ENCODE data around the gene TRH. TPM values are rescaled to one million over a fixed set of nuclear protein-coding genes. Genes with fewer than 3 reads are reported as not detected.
A peak's percentile ranks its signal among the peaks of the same experiment; 100 is the strongest.
"Not testable (repeated sequence)": the region's sequence is repeated elsewhere in the genome, so short reads cannot be mapped to it uniquely, and the experiment has no call there.

TRH gene
- total RNA-seq, 1 donor from 2014 or later = not detected

- DNase-seq (ENCODE audit: low spot score) = no peak
These were observed 8.6 kb upstream of the TRH start for GRCh38 chr3:129965937-129966336.

DNA sequence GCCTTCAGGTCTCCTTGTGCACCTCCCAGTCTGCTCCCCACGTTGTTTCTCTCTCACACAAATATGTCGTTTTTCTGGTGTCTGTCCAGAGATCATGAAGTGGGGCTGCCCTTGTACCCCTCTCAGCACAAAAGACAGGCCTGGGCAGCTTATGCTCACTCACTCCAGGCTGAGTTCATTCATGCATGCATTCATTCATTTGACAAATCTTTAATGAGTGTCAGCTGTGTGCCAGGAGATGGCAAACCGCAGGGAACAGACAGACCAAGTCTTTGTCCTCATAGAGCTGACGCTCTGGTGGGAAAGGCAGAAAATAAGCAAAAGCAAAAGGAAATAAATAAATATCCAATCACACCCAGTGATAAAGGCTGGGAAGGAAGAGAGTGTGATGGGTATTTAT lies 7.6 kb upstream of the TRH start:
- no peak for DNase-seq (ENCODE audit: low spot score)

GRCh38 chr3:129967761-129968160 lies 6.8 kb upstream of the TRH start:
- no peak for DNase-seq (ENCODE audit: low spot score)

DNA sequence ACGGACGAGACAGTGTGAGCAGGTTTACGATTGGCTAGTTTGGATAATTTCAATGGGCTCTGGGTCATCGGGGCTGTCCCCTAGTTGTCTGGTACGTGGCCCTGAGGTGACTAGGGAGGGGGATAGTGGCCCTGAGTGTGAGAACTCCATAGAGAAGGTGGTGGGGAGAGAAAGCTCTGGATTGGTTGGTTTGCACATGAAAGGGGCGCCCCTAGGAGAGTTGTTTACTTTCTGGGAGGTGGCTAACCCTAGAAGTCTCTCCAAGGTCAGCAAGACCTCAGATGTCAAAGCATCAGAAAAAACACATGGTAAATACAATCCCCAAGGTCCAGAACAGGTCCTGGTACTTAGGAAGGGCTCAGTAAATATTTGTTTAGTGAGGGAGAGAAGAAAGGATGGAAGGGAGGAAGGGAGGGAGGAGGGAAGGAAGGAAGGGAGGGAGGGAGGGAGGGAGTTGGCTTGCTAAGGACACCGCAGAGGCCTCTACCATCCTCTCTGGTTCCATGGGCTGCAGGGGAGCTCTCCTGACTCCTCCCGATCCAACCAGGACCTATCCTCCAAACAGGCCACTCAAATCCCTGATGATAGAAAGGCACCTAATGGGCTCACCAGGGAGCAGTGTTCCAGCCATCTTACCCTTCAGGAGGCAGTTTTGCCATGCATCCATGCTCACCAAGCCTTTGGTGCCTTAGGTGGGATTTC lies 3.0 kb upstream of the TRH start:
- no peak for DNase-seq (ENCODE audit: low spot score)

DNA sequence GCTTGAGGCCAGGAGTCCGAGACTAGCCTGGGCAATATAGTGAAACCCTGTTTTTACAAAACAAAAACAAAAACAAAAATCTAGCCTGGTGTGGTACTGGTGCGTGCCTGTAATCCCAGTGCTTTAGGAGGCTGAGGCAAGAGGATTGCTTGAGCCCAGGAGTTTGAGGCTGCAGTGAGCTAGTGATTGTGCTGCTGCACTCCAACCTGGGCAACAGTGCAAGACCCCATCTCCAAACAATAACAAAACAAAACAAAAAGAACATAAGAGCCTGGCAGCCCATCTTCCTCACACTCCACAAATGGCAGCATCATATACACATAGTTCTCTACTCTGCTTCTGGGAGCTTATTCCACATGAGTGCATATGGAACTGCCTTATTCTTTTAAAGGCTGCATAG lies 2.2 kb upstream of the TRH start:
- no peak for DNase-seq (ENCODE audit: low spot score)

DNA sequence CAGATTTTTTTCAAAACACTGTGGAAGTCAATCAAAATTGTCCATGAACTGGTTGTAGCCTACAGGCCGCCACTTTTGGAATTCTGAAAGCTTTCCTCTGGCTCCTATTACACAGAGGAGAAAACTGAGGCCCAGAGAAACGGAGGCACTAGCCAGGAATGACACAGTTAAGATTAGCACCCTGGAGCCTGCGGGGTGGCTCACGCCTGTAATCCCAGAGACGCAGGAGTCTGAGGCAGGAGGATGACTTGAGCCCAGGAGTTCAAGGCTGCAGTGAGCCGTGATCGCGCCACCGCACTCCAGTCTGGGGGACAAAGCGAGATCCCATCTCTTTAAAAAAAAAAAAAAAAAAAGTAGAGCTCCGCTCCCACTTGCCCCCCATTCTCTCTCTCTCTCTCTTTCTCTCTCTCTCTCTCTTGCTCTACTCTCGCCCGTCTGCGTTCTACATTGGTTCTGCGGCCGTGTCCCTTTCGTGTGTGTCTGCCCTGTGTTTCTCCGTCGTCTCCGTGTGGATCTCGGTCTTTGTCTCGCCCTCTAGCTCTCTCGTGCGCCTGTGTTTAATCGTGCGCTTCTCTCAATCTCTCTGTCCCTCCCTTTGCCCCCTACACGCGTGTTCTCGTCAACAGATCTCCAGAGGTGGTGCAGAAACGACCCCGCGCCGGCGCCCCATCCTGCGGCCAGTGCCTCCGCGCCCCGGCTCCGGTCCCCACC lies 512 bp upstream of the TRH start:
- DNase-seq (ENCODE audit: low spot score) = no peak

DNA sequence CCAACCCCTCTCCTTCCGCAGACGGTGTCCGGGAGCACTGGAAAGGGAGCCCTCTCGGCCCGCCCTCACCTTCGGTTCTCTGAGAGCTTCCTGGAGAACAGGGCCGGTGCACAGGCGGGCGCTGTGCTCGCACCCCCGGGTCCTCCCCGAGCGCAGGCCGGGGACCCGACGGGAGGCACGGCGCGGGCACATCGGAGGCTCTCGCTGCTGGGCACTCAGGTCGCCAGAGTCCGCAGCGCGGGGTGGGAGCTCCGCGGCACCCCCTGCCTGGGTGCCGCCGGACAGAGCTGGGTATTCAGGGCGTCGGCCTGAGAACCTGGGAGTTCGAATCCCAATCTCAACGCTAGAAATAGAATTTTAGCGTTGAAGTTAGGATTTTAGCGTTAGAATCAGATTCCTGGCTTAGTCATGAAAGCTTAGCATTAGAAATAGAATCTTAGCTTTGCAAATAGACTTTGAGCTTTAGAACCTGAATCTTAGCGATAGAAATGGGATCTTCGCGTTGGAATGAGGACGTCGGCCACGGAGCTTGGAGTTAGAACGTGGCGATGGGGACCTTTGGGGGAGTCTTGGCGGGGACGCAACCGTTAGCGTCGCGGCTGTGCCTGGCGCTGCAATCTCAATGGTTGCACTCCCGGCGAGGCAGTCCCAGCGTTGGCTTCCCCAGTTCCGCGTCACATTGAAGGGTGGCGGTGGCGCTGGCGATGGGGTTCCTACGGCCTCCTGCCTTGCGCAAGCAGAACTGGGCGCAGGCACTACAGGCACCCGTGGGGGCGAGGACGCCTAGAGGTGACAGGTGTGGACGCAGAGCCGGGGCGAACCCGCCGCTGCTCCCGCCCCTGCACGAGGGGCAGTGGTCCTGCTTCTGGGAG lies 549 bp downstream of the TRH start:
- no peak for DNase-seq (ENCODE audit: low spot score)

DNA sequence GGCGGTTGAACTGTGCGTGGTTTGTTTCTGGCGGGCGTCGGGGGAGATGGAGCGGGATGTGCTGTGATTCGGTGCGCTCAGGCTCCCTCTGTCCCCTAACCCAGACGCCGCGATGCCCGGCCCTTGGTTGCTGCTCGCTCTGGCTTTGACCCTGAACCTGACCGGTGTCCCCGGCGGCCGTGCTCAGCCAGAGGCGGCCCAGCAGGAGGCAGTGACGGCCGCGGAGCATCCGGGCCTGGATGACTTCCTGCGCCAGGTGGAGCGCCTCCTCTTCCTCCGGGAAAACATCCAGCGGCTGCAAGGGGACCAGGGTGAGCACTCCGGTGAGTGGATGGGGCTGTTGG lies 1.2 kb downstream of the TRH start:
- no peak for DNase-seq (ENCODE audit: low spot score)

DNA sequence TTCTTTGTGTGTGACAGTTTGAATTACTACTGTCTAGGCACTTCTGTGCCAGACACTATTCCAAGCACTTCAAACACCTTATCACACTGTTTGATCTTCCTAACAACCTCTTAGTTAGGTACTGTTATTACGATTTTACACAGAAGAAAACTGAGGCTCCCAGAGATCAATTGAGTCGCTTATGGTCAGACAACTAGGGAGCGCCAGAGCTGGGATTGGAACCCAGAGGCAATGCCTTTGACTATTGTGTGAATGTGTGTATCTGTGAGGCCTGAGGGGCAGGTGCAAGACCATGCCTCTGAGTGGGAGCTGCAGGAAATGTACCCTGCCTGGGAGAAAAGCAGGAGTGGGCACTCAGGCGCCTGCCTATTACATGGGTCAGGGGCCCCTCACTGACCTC lies 1.8 kb downstream of the TRH start:
- no peak for DNase-seq (ENCODE audit: low spot score)

- no peak for DNase-seq (ENCODE audit: low spot score)
These were observed 3.6 kb downstream of the TRH start for GRCh38 chr3:129978123-129978522.

DNA sequence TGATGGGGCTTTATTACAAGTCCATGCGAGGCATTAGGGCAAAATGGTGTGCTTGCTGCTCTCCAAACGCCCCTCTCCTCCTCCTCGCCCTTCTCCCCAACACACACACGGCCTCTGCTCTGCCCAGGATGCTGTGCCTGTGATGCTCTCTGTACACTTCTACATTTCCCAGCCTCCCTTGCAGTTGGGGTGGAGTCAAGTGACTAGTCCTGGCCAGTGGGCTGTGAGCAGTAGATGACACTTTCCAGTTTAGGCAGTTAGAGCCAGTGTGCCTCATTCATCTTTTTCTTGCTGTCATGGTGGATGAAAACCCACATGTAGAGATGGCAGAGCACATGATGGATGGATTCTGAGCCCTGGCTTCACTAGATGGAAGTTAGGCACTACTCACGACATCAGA lies 5.4 kb downstream of the TRH start:
- no peak for DNase-seq (ENCODE audit: low spot score)

DNA sequence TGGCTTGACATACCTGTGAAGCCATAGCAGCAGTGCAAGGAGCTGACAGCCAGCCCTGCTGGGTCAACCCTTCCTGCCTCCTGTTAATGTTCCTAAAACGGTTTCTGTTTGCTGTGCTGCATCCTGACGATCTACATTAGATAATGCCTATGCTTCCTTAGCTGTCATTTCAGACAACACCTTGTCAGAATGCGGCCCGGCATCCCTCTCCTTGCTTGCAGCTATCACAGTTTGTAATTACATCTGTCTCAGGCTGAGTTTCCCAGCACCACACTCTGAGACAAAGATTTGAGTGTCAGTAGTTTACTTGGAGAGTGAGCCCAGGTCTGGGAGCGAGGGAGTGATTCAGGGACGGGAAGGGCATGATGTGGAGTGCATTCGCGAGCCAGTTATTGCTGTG lies 9.0 kb downstream of the TRH start:
- DNase-seq (ENCODE audit: low spot score) = no peak

GRCh38 chr3:129984125-129984524 lies 9.6 kb downstream of the TRH start:
- DNase-seq (ENCODE audit: low spot score) = no peak

- no peak for DNase-seq (ENCODE audit: low spot score)
These were observed 10.6 kb downstream of the TRH start for GRCh38 chr3:129985113-129985512.

- DNase-seq (ENCODE audit: low spot score) = no peak
These were observed 13.9 kb downstream of the TRH start for GRCh38 chr3:129988429-129988828.

DNA sequence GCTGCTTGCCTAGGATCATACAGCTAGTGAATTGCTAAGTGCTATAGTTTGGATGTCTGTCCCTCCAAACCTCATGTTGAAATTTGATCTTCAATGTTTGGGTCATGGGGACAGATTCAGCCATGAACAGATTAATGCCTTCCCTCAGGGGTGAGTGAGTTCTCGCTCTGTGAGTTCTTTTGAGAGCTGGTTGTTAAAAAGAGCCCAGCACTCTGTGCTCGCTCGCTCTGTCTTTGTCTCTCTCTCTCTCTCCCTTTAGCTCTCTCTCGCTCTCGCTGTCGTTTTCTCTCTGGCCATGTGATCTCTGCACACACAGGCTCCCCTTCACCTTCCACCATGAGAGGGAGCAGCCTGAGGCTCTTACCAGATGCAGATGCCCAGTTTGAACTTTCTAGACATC lies 14.9 kb downstream of the TRH start:
- DNase-seq (ENCODE audit: low spot score) = no peak

DNA sequence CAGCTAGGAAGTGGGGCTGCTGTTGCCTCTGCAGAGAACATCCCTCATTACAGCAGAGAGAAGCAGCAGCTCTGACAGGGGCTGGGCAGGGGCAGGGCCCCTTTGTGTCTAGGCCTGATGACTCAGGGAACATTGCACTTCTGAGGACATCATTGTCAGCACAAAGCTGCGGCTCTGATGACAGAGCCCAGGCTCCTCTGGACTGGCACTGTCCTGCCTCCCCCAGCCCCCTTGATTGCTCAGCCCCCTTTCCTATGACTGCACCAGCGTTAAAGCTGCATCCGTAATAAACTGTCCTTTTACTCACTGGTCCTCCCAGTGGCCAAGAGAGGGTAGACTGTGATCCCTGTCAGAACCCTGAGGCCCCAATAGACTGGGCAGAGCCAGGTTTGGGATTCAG lies 18.3 kb downstream of the TRH start:
- no peak for DNase-seq (ENCODE audit: low spot score)

DNA sequence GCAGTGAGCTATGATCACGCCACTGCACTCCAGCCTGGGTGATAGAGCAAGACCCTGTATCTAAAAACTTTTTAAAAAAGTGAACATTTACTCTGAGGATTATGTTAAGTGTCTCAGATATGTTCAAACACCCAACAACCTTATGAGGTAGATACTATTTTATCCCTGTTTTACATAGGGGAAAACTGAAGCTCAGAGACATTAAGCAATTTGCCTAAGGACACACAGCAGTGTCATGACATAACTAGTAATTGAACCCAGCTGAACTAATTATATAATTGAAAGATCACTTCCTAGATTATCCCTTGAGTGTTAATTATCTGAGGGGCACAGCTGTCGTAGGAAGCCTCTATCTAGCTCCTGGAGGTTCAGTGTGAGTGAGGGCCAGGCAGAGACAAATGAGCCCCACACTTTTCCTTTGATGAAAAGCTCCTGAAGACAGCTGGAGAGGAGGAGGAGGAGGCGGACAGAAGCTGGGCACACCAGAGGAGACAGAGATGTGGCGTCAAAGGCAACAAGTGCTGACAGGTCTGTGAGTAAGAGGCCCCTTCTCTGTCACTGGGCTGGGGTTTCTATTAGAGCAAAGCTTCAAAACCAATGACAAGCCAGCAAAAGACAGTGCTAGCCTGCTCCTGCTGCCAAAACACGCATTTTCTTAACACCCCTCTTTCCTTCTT lies 20.5 kb downstream of the TRH start:
- DNase-seq (ENCODE audit: low spot score) = no peak

GRCh38 chr3:129996073-129996472 lies 21.6 kb downstream of the TRH start:
- DNase-seq (ENCODE audit: low spot score) = no peak

GRCh38 chr3:129999176-129999575 lies 24.7 kb downstream of the TRH start:
- DNase-seq (ENCODE audit: low spot score) = not testable (repeated sequence)

DNA sequence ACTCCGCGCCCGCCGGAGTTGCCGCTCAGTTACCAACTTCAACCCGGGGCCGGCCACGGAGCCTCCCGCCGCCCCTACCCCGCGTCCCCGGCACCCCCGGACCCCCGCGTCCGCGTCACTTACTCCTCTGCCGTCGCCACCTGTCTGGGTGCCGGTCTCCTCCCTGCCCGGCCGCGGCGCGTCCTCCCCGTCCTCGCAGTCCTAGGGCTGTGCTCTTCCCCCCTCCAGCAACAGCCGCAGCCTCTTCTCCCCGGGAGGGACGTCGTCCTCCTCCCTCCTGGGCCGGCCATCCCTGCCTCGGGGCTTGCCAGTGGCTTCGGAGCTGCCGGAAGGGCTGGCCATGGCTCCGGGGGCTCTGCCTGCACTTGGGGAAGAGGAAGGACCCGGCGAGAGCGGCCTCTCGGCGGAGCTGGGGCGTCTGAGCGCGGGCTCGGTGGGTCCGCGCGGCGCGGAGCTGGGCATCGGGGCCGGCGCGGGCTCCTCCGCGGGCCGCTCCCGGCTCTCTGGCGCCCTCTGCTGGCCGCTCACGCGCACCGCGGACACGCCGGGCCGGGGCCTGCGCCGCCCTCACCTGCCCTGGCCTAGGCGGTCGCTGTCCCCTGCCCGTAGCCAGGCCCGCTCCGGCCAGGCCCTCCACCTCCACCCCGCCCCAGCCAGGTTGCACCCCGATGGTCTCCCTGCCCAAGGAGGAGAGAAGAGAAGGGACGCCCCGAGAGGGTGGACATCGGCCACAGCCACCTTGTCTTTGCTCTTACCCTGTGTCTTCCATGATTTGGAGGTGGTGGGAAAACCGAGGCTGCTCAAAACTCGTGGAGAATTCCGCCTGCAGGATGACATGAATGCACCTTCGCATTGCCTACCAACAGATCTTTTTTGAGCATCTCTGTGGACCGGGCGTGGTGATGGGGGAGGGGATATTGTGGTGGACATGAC lies 28.4 kb downstream of the TRH start:
- peak; percentile 58 for DNase-seq (ENCODE audit: low spot score)
